ENCODE results near the gene KCNJ4.
A peak's percentile ranks its signal among the peaks of the same experiment; 100 is the strongest.
"Not testable (repeated sequence)": the region's sequence is repeated elsewhere in the genome, so short reads cannot be mapped to it uniquely, and the experiment has no call there.

Gene KCNJ4

DNA sequence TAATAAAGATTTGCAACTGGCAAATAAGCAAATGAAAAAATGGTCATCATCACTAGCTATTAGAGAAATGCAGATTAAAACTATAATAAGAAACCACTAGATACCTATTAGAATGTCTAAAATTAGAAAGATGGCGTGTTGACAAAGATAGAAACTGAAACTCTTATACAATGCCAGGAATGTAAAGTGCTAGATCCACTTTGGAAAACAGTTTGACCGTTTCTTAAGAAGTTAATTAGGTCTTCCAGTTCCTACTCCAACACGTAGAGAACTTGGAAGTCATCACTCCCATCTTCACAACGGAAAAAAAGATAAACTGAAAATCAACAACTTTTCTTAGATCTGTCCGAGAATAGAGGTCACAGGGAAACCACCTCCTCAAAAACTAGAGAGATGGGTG is 68.1 kb downstream of the KCNJ4 start:
- H3K4me3 ChIP-seq (ENCODE audit: low read depth, low read length) = peak overlapping the region; percentile 43; the same call in 1 of the 2 replicates
- peak; percentile 20 for DNase-seq (ENCODE audit: low read depth)

DNA sequence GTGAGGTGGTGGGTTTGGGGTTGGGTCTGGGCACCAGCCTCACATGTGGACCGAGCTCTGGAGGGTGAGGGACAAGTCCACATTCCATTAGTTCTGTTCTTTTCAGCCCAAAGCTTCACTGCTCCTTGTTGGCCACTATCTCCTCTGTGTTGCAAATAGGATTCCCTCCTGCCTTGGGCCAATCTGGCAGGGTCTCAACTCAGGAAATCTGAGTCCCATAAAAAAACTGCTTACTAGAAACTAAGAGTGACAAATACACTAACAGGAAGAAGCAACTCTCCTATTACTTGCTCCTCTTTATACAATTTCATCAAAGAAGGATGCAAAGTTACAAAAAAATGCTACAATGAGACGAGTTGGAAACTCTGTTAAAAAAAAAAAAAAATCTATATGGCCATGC is 71.6 kb downstream of the KCNJ4 start:
- DNase-seq (ENCODE audit: low read depth) = no peak
- TF ChIP-seq, protein P1, sequence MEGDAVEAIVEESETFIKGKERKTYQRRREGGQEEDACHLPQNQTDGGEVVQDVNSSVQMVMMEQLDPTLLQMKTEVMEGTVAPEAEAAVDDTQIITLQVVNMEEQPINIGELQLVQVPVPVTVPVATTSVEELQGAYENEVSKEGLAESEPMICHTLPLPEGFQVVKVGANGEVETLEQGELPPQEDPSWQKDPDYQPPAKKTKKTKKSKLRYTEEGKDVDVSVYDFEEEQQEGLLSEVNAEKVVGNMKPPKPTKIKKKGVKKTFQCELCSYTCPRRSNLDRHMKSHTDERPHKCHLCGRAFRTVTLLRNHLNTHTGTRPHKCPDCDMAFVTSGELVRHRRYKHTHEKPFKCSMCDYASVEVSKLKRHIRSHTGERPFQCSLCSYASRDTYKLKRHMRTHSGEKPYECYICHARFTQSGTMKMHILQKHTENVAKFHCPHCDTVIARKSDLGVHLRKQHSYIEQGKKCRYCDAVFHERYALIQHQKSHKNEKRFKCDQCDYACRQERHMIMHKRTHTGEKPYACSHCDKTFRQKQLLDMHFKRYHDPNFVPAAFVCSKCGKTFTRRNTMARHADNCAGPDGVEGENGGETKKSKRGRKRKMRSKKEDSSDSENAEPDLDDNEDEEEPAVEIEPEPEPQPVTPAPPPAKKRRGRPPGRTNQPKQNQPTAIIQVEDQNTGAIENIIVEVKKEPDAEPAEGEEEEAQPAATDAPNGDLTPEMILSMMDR (IDR thresholded peaks at IDR 0.05; ENCODE audit: insufficient read depth, low read depth, low read length, missing control alignments) = no peak
- H3K4me3 ChIP-seq (ENCODE audit: low read depth, low read length) = no peak overlapping the region

DNA sequence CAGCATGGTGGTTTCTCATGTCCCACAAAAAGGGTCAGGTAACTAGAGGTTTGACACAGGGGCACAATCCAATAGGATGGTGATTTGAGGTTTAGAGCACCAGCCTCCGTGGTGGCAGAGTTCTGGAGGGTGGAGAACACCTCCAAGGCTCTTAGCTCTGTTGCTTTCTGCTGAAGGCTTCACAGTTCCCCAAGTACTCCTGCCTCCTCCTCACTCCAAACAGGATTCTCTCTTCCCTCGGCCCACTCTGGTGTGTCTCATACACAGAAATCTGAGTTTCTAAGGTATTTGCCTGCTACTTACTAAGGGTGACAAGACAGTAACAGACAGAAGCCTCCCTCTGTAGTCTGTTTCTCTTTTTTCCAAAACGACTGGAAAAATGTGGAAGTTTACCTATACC is 73.6 kb downstream of the KCNJ4 start:
- DNase-seq (ENCODE audit: low read depth) = not testable (repeated sequence)

More for the DNA sequence above, 73.6 kb downstream of the KCNJ4 start:
- not testable (repeated sequence) for H3K4me3 ChIP-seq (ENCODE audit: low read depth, low read length)

Data from GM12865 (cell line).